CD14-positive monocyte (primary cell): ENCODE measurements around the gene PSMA7. TPM values are rescaled to one million over a fixed set of nuclear protein-coding genes. Genes with fewer than 3 reads are reported as not detected.

Source experiments
- DNase-seq, 3 donors: peaks; one replicate each; pipeline ENCODE4 v3.0.0-alpha.2; 2011 to 2022
- H2AFZ ChIP-seq: 2 replicates; pipeline ENCODE4 v1.6.0; 2012; ENCODE audit warnings: mild to moderate bottlenecking, low read depth, low read length, inconsistent platforms; ENCODE audit not compliant: insufficient read depth, poor library complexity, severe bottlenecking
- H3K27ac ChIP-seq, 2 donors: 1 replicate in 1 of 2; 2 replicates in 1 of 2; pipeline ENCODE4 v1.5.1; 2012 to 2013; ENCODE audit warnings: low read length in 2 of 2, control low read depth in 1 of 2, inconsistent platforms in 1 of 2, low read depth in 1 of 2, mild to moderate bottlenecking in 1 of 2
- H3K27me3 ChIP-seq, 2 donors: one replicate each; pipeline versions ENCODE4 v1.6.0 to v1.6.1; 2011 to 2013; ENCODE audit warnings: low read length in 2 of 2; ENCODE audit not compliant: control insufficient read depth in 2 of 2, insufficient read depth in 2 of 2
- H3K36me3 ChIP-seq, 2 donors: replicated peaks in 1 of 2; 1 replicate in 1 of 2; 2 replicates in 1 of 2; pipeline versions ENCODE4 v1.5.1 to v1.6.1; 2012 to 2013; ENCODE audit warnings: low read length in 2 of 2, control low read depth in 1 of 2, inconsistent platforms in 1 of 2, mild to moderate bottlenecking in 1 of 2; ENCODE audit not compliant: insufficient read depth in 2 of 2, control insufficient read depth in 1 of 2
- H3K4me1 ChIP-seq, 2 donors: 1 replicate in 1 of 2; 2 replicates in 1 of 2; pipeline versions ENCODE4 v1.5.1 to v1.6.1; 2012 to 2013; ENCODE audit warnings: low read length in 2 of 2, control low read depth in 1 of 2, inconsistent platforms in 1 of 2, mild to moderate bottlenecking in 1 of 2, moderate library complexity in 1 of 2; ENCODE audit not compliant: insufficient read depth in 2 of 2, control insufficient read depth in 1 of 2
- H3K4me2 ChIP-seq: replicated peaks from 2 replicates; pipeline ENCODE3; 2012; ENCODE audit warnings: low read length, moderate library complexity, mild to moderate bottlenecking; ENCODE audit not compliant: poor library complexity, severe bottlenecking; ENCODE audit errors: extremely low read depth
- H3K4me3 ChIP-seq, 3 experiments: fragments of 200-600 bp in 1 of 3; sonication (generic) in 1 of 3; replicated peaks in 1 of 3; 1 replicate in 2 of 3; 2 replicates in 1 of 3; pipeline ENCODE4 v1.5.1; 2011 to 2013; ENCODE audit warnings: low read length in 3 of 3, mild to moderate bottlenecking in 3 of 3, control low read depth in 2 of 3, low read depth in 2 of 3, inconsistent platforms in 1 of 3, moderate library complexity in 1 of 3
- H3K79me2 ChIP-seq: 2 replicates; pipeline ENCODE4 v1.6.0; 2012; ENCODE audit warnings: mild to moderate bottlenecking, control low read depth, inconsistent platforms, low read length, moderate library complexity; ENCODE audit not compliant: insufficient read depth
- H3K9ac ChIP-seq: 2 replicates; pipeline ENCODE4 v1.6.0; 2017; ENCODE audit warnings: low read length, mild to moderate bottlenecking; ENCODE audit not compliant: insufficient read depth, poor library complexity, severe bottlenecking
- H3K9me3 ChIP-seq, 2 donors: replicated peaks in 1 of 2; 1 replicate in 1 of 2; 2 replicates in 1 of 2; pipeline versions ENCODE4 v1.5.1 to v1.6.1; 2012 to 2013; ENCODE audit warnings: low read length in 2 of 2, control low read depth in 1 of 2; ENCODE audit not compliant: control insufficient read depth in 1 of 2, insufficient read depth in 1 of 2
- H4K20me1 ChIP-seq: 2 replicates; pipeline ENCODE4 v1.6.0; 2012; ENCODE audit warnings: mild to moderate bottlenecking, low read length, control low read depth, moderate library complexity; ENCODE audit not compliant: insufficient read depth
- H3K27ac Mint-ChIP-seq, 7 donors: one replicate each; pipeline ENCODE4 v1.8.0; 2020; ENCODE audit warnings: mild to moderate bottlenecking in 7 of 7, mixed read lengths in 7 of 7, moderate library complexity in 6 of 7, inconsistent platforms in 2 of 7
- H3K27me3 Mint-ChIP-seq, 3 donors: one replicate each; pipeline ENCODE4 v1.8.0; 2021 to 2022; ENCODE audit warnings: low read depth in 3 of 3, mild to moderate bottlenecking in 3 of 3, mixed read lengths in 3 of 3, moderate library complexity in 3 of 3, inconsistent platforms in 1 of 3
- H3K36me3 Mint-ChIP-seq, 2 donors: one replicate each; pipeline ENCODE4 v1.8.0; 2020; ENCODE audit warnings: mixed read lengths in 2 of 2, inconsistent platforms in 1 of 2, mild to moderate bottlenecking in 1 of 2
- H3K4me1 Mint-ChIP-seq: one replicate; pipeline ENCODE4 v1.8.0; 2020; ENCODE audit warnings: mild to moderate bottlenecking, mixed read lengths
- H3K4me3 Mint-ChIP-seq, 2 donors: one replicate each; pipeline ENCODE4 v1.8.0; 2020; ENCODE audit warnings: mild to moderate bottlenecking in 2 of 2, mixed read lengths in 2 of 2, moderate library complexity in 1 of 2
- H3K9me3 Mint-ChIP-seq, 7 donors: one replicate each; pipeline ENCODE4 v1.8.0; 2020 to 2022; ENCODE audit warnings: mixed read lengths in 7 of 7, mild to moderate bottlenecking in 6 of 7, moderate library complexity in 6 of 7, inconsistent platforms in 2 of 7
- CTCF ChIP-seq: fragments of 200-600 bp; IDR thresholded peaks from one replicate; pipeline ENCODE4 v1.8.0; 2022; ENCODE audit warnings: antibody characterized with exemption, mild to moderate bottlenecking
- WGBS: methylation state at CpG from one replicate; pipeline ENCODE4 v1.1.5; 2013; ENCODE audit warnings: missing lambda C conversion rate; ENCODE audit not compliant: insufficient coverage; 5-methylcytosine and 5-hydroxymethylcytosine counted together
- intact Hi-C, 2 donors: fragments of 100-400 bp; cut with micrococcal nuclease; formaldehyde crosslinking; loops; one replicate each; pipeline versions ENCODE4 v1.15.0 to v1.15.1; 2023
- polyA plus RNA-seq, 3 donors: library from polyadenylated mRNA; depleted of rRNA in 1 of 3; unstranded in 2 of 3; stranded (reverse) in 1 of 3; fragments of 300-500 nt in 2 of 3; fragments of >200 nt in 1 of 3; fragmentation: Illumina TruSeq in 2 of 3; gene quantifications; 1 replicate in 2 of 3; 2 replicates in 1 of 3; pipeline ENCODE4 v1.2.3, GENCODE V29; 2012 to 2021

Gene PSMA7
- polyA plus RNA-seq, 3 donors: 402 to 668 (median 527) TPM

GRCh38 chr20:62178316-62179161 is 35.3 kb upstream of the PSMA7 start:
- 99% methylated on average over 9 of the region's 19 CpGs for WGBS

GRCh38 chr20:62177307-62177706 is 34.1 kb upstream of the PSMA7 start:
- Histone ChIP-seq H3K4me2 (no peak overlapping the region), H3K9ac (no peak overlapping the region), H3K4me3 (no peak overlapping the region), H3K79me2 (no peaks in the 10 kb centered on the region), H3K9me3 (no peaks in the 10 kb centered on the region), H3K36me3 (peaks cover 27 to 47% of the 10 kb centered on the region in 2 donors), H2AFZ (no peak overlapping the region), H4K20me1 (no peaks in the 10 kb centered on the region), H3K27me3 (no peaks in the 10 kb centered on the region), H3K4me1 (peaks cover 2 to 5% of the 10 kb centered on the region in 2 donors), H3K27ac (no peak overlapping the region)
- Mint-ChIP-seq H3K4me1 (peaks cover 8% of the 10 kb centered on the region), H3K9me3 (no peaks in the 10 kb centered on the region), H3K27me3 (peaks cover 0 to 2% (median 0%) of the 10 kb centered on the region in 3 donors), H3K36me3 (peaks cover 32 to 65% of the 10 kb centered on the region in 2 donors), H3K4me3 (no peak overlapping the region), H3K27ac (peak overlapping the region in 1 of 7 donors; percentile 65)
- intact Hi-C loops: no loop called here
- WGBS: 95% methylated on average over 7 of the region's 9 CpGs
- TF ChIP-seq CTCF: no peak
- no peak for DNase-seq

More at GRCh38 chr20:62178316-62179161, 35.3 kb upstream of the PSMA7 start:
- peaks cover 5 to 11% of the 10 kb centered on the region in 2 donors for H3K4me1 ChIP-seq
- intact Hi-C loops: no loop called here
- H3K36me3 ChIP-seq: peaks cover 24 to 37% of the 10 kb centered on the region in 2 donors
- no peak for DNase-seq
- no peaks in the 10 kb centered on the region for H3K27me3 ChIP-seq
- H3K9me3 ChIP-seq: no peaks in the 10 kb centered on the region
- Mint-ChIP-seq H3K4me1 (peaks cover 10% of the 10 kb centered on the region), H3K4me3 (no peak overlapping the region), H3K27me3 (peaks cover 0 to 2% (median 0%) of the 10 kb centered on the region in 3 donors), H3K27ac (no peak overlapping the region), H3K36me3 (peaks cover 27 to 54% of the 10 kb centered on the region in 2 donors), H3K9me3 (no peaks in the 10 kb centered on the region)
- H3K27ac ChIP-seq: no peak overlapping the region
- no peak overlapping the region for H2AFZ ChIP-seq
- TF ChIP-seq CTCF: no peak
- H3K79me2 ChIP-seq: peaks cover 8% of the 10 kb centered on the region
- H4K20me1 ChIP-seq: no peaks in the 10 kb centered on the region
- no peak overlapping the region for H3K4me2 ChIP-seq
- no peak overlapping the region for H3K9ac ChIP-seq
- no peak overlapping the region for H3K4me3 ChIP-seq
